ENCODE results near the gene LMBR1.

The LMBR1 gene

DNA sequence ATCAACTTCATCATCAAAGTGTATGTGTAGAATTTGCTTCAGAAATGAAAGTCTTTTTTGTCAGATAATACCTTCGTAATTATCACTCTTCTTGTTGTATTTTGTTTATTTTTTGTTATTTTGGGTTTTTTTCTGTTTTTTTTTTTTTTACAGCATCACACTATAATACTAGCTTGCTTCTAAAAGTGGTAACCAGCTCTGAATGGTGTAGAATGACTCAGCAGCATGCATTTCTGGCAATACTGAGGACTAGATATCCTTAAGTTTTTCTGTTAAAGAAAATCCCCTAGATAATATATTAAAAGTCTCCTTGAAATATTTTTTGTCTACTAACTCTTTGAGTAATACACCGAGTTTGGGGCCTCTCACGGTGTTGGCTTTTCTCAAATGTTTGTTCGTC is 109.1 kb downstream of the LMBR1 start:
- Histone ChIP-seq H3K9ac (ENCODE audit: low read depth, low read length) (no peak overlapping the region), H3K4me1 (ENCODE audit: insufficient read depth, low read length) (peaks cover 3% of the 10 kb centered on the region; the same call in 1 of the 2 replicates), H3K36me3 (ENCODE audit: insufficient read depth, low read length) (no peaks in the 10 kb centered on the region; the same call in 1 of the 2 replicates), H3K9me3 (ENCODE audit: control insufficient read depth, insufficient read depth, low read length) (no peaks in the 10 kb centered on the region)

DNA sequence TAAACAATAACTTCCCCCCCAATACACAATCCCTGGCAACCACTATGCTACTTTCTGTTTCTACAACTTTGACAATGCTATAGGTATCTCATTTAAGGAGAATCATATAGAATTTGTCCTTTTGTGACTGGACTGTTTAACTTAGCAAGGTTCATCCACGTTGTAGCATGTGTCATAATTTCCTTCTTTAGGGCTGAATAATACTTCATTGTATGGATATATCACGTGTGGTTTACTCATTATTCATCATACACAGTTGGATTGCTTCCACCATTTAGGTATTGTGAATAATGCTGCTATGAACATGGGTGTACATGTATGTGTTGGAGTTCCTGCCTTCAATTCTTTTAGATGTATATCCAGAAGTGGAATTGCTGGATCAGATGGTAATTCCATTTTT is 111.0 kb downstream of the LMBR1 start:
- no peak overlapping the region for H3K9ac ChIP-seq (ENCODE audit: low read depth, low read length)
- H3K36me3 ChIP-seq (ENCODE audit: insufficient read depth, low read length), result no peaks in the 10 kb centered on the region; the same call in 1 of the 2 replicates
- H3K9me3 ChIP-seq (ENCODE audit: control insufficient read depth, insufficient read depth, low read length), result no peaks in the 10 kb centered on the region
- peaks cover 3% of the 10 kb centered on the region; the same call in 1 of the 2 replicates for H3K4me1 ChIP-seq (ENCODE audit: insufficient read depth, low read length)

DNA sequence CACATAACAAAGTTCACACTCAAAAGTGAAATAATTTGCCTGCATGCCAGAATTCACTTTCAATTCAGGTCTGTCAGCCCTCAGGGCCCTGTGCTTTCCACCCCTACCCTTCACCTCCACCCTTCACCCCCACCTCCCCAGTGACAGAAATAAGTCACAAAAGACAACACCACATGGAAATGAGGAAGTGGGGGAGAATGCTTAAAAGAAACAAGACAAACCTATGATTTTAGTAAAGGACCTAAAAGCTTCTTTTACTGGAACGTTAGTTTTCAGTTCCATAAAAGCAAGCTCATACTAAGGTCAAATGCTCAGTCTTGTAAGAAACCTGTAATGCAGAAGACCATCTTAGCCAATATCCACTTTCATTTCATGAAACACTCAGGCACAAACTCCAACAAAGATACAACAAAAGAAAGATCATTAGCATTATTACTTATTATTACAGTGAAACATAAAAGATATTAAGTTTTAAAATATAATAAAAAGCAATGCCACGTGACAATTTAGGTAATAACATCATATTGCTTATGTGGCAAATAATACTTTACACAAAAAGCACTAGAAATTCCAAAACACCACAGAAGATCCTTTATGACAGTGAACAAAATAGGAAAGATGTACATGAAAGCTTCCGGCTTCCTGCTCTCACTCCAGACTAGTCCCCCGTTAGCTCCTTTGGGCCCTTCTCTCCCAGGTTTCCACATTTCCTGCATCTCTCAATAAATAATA is 112.1 kb downstream of the LMBR1 start:
- Histone ChIP-seq H3K9me3 (ENCODE audit: control insufficient read depth, insufficient read depth, low read length) (no peaks in the 10 kb centered on the region), H3K4me1 (ENCODE audit: insufficient read depth, low read length) (peaks cover 3% of the 10 kb centered on the region; the same call in 1 of the 2 replicates), H3K9ac (ENCODE audit: low read depth, low read length) (no peak overlapping the region), H3K36me3 (ENCODE audit: insufficient read depth, low read length) (no peaks in the 10 kb centered on the region; the same call in 1 of the 2 replicates)

DNA sequence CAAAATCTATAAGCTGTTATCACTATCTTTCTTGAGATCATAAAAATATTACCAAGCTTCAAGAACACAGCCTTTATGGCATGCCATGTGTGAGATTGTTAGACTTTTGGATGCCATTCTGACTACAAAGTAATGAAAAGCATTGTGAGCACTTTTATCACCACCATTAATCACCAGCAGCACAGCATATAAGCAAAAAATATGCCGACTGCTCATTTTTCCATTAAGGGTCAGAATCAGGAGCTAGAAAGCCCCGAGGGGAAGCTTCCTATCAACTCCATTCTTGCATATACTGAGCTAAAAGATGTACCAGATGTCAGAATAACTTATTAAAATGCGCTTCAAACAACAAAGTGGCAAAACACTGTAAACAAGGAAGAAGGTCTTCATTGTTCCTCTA is 114.3 kb downstream of the LMBR1 start:
- Histone ChIP-seq H3K4me1 (ENCODE audit: insufficient read depth, low read length) (peaks cover 3% of the 10 kb centered on the region; the same call in 1 of the 2 replicates), H3K9ac (ENCODE audit: low read depth, low read length) (no peak overlapping the region), H3K36me3 (ENCODE audit: insufficient read depth, low read length) (no peaks in the 10 kb centered on the region; the same call in 1 of the 2 replicates), H3K9me3 (ENCODE audit: control insufficient read depth, insufficient read depth, low read length) (no peaks in the 10 kb centered on the region)

DNA sequence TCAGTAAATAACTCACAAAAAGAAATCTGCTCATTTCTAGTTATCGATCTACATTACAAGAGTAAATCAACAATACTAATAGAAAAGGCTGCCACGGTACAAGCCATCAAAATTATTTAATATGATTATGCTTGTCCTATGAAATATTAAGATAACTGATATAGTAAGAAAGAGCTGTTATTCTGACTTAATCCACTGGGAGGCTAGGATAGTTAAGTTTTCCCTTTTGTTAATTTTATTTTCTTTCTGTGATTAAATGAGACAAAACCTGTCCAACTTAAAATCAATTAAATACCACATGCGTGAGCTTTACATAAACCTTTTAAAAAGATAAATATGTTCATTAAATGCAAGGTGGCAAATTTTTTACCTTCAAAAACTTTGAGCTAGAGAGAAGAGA is 114.8 kb downstream of the LMBR1 start:
- H3K4me1 ChIP-seq (ENCODE audit: insufficient read depth, low read length), result peaks cover 3% of the 10 kb centered on the region; the same call in 1 of the 2 replicates
- no peak overlapping the region for H3K9ac ChIP-seq (ENCODE audit: low read depth, low read length)
- no peaks in the 10 kb centered on the region for H3K36me3 ChIP-seq (ENCODE audit: insufficient read depth, low read length)
- no peaks in the 10 kb centered on the region for H3K9me3 ChIP-seq (ENCODE audit: control insufficient read depth, insufficient read depth, low read length)

DNA sequence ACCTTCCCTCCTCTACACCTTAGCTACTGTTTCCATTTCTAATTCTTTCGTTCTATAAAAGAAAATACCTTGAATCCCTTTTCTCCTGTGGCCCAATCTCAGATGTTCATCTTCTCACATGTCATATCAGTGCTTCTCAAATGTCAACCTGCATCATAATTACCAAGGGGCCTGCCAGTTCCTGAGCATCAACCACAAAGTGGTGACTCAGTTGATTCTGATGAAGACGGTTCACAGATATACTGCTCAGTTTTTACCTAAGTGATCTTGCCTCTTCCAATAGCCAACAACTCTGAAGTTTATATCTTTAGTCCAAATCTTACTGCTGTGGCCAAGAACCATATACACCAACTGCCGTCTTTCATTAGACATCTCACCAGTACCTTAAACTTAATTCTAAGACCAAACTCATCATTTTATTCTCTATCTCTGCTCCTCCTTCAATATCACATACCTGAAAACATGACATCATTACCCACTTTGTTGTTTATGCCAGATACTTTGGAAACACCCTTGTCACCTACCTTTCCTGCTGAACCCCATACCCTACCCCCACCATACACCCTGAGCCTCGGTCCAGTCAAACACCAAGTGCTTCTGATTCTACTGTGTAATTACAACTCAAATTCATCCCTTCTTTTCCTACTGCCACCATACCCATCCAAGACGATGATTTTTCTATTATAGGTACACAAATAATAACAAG is 115.5 kb downstream of the LMBR1 start:
- H3K4me1 ChIP-seq (ENCODE audit: insufficient read depth, low read length), result peaks cover 3% of the 10 kb centered on the region; the same call in 1 of the 2 replicates
- H3K36me3 ChIP-seq (ENCODE audit: insufficient read depth, low read length), result no peaks in the 10 kb centered on the region
- no peaks in the 10 kb centered on the region for H3K9me3 ChIP-seq (ENCODE audit: control insufficient read depth, insufficient read depth, low read length)
- H3K9ac ChIP-seq (ENCODE audit: low read depth, low read length), result no peak overlapping the region

DNA sequence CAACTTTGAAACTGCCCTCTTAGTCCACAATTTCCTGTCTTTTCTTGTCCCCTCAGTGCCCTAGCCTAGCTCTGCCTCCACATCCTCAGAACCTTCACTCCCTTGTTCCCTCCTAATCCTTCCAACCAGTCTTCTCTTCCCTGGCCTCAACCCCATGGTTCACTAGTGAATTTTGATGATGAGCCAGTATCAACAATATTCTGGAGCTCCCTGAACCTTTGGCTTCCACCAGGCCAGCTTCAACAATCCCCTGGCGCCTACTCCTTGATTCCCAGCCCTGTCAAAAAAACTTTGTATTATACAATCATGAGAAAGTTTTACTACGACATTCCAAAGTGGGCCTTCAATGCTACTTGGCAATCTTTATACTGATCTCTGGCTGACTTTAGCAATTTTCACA is 116.5 kb downstream of the LMBR1 start:
- Histone ChIP-seq H3K9ac (ENCODE audit: low read depth, low read length) (no peak overlapping the region), H3K36me3 (ENCODE audit: insufficient read depth, low read length) (no peaks in the 10 kb centered on the region), H3K9me3 (ENCODE audit: control insufficient read depth, insufficient read depth, low read length) (no peaks in the 10 kb centered on the region)

DNA sequence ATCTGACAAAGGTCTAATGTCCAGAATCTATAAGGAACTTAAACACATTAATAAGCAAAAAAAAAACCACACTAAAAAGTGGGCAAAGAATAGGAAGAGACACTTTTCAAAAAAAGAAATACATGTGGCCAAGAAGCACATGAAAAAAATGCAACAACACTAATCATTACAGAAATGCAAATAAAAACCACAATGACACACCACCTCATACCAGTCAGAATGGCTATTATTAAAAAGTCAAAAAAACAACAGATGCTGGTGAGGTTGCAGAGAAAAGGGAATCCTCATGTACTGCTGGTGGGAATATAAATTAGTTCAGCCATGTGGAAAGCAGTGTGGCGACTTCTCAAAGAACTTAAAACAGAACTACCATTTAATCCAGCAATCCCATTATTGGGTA is 119.0 kb downstream of the LMBR1 start:
- no peaks in the 10 kb centered on the region for H3K36me3 ChIP-seq (ENCODE audit: insufficient read depth, low read length)
- H3K9ac ChIP-seq (ENCODE audit: low read depth, low read length), result no peak overlapping the region
- H3K4me1 ChIP-seq (ENCODE audit: insufficient read depth, low read length), result peaks cover 6% of the 10 kb centered on the region
- H3K9me3 ChIP-seq (ENCODE audit: control insufficient read depth, insufficient read depth, low read length), result no peaks in the 10 kb centered on the region

More for the DNA sequence above, 116.5 kb downstream of the LMBR1 start:
- peaks cover 3% of the 10 kb centered on the region; the same call in 1 of the 2 replicates for H3K4me1 ChIP-seq (ENCODE audit: insufficient read depth, low read length)

DNA sequence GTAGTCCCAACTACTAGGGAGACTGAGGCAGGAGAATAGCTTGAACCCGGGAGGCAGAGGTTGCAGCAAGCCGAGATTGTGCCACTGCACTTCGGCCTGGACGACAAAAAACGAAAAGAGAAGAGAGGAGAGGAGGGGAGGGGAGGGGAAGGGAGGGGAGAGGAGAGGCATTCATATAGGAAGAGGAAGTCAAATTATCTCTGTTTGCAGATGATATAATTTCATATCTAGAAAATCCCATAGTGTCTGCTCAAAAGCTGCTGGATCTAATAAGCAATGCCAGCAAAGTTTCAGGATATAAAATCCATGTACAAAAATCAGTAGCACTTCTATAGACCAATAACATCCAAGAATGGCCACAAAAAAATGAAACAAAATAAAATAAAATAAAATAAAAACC is 120.3 kb downstream of the LMBR1 start:
- Histone ChIP-seq H3K9me3 (ENCODE audit: control insufficient read depth, insufficient read depth, low read length) (no peaks in the 10 kb centered on the region), H3K9ac (ENCODE audit: low read depth, low read length) (no peak overlapping the region), H3K36me3 (ENCODE audit: insufficient read depth, low read length) (no peaks in the 10 kb centered on the region), H3K4me1 (ENCODE audit: insufficient read depth, low read length) (peaks cover 7% of the 10 kb centered on the region)

DNA sequence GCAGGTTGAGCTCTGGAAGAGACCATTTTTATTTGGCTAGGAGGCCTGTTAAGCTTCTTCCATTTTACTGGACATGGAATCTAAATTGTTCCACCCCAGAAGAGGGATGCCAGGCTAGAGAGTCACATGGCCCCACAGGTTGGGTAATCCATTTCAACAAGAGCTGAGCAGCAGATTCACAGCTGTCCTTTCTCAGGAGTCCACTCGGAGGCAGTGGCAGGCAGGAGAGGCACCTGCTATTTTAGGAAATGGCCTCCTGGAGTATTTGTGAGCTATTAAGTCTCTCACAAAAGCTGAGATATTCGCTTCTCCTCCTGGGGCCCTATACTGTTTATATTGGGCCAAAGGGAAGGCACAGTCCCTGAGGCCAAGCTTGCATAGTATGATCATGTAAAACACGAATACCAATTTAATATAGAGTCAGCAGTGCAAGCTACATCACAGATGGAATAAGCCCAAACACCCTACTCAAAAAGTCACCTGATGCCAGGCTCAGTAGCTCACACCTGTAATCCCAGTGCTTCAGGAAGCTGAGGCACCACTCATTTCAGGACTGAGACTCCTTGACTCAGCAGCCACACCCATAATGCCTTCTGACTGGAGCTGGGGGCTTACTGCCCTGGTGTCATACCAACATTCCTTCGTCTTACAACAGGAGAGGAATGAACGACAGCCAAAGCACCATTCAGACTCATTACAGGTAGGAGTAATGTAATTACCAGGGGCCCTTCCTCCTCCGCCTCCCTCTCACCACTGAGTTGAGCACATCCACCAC is 124.1 kb downstream of the LMBR1 start:
- Histone ChIP-seq H3K36me3 (ENCODE audit: insufficient read depth, low read length) (no peaks in the 10 kb centered on the region), H3K9me3 (ENCODE audit: control insufficient read depth, insufficient read depth, low read length) (no peaks in the 10 kb centered on the region), H3K9ac (ENCODE audit: low read depth, low read length) (no peak overlapping the region), H3K4me1 (ENCODE audit: insufficient read depth, low read length) (peaks cover 7% of the 10 kb centered on the region)

DNA sequence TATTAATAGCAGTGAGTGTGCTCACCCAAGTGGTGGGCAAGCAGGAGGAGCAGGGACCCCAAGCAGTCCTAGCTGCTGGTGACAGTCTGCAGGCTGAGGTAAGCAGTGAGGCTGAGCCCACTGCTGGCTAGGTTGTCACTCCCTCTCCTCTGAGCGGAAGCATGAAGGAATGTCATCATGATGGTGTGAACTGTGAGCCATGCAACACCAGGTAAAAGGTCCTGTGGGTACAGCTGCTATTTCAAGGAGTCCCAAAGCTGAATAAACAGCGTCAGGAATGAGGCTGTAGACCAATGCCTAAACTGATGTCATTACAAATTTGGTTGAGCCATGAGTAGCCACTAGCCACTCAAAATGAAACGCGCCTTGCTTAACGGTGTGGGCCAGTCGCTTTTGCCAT is 126.3 kb downstream of the LMBR1 start:
- Histone ChIP-seq H3K4me1 (ENCODE audit: insufficient read depth, low read length) (peaks cover 7% of the 10 kb centered on the region), H3K36me3 (ENCODE audit: insufficient read depth, low read length) (no peaks in the 10 kb centered on the region), H3K9me3 (ENCODE audit: control insufficient read depth, insufficient read depth, low read length) (no peaks in the 10 kb centered on the region)

DNA sequence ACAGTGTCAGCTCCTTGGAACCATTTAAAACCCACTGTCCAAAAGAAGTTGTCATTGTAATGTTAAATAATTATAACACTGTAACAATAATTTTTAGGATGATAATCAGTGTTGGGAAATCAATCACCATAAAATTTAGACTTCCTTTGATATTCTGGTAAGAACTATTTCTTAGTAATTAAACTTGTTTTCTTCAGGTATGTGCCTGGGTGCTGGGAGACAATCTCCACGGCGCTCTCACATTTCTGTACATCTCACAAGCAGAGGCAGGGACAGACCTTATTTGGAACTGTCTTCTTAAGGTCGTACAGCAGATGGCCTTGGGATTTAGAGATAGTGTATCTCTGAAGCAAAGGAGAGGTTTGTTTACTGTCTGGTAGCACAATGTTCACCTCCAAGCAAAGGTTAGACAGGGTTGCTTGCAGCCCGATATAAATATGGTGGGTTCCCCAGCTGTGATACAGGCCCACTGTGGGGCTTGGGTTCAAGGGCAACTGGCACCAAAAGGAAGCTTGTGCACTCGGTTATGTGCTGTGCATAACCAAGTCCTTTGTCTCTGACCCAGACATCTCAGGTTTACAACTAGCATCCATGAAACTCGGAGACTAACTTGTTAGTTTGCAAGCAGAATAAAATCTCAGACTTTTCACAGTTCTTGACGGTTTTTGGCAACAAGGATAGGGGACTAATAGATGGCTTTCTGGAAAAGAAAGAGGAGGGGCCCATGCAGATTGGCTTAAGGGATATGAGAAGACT is 126.9 kb downstream of the LMBR1 start:
- Histone ChIP-seq H3K9ac (ENCODE audit: low read depth, low read length) (no peak overlapping the region), H3K4me1 (ENCODE audit: insufficient read depth, low read length) (peaks cover 7% of the 10 kb centered on the region), H3K36me3 (ENCODE audit: insufficient read depth, low read length) (no peaks in the 10 kb centered on the region), H3K9me3 (ENCODE audit: control insufficient read depth, insufficient read depth, low read length) (no peaks in the 10 kb centered on the region)

More for the DNA sequence above, 126.3 kb downstream of the LMBR1 start:
- no peak overlapping the region for H3K9ac ChIP-seq (ENCODE audit: low read depth, low read length)

DNA sequence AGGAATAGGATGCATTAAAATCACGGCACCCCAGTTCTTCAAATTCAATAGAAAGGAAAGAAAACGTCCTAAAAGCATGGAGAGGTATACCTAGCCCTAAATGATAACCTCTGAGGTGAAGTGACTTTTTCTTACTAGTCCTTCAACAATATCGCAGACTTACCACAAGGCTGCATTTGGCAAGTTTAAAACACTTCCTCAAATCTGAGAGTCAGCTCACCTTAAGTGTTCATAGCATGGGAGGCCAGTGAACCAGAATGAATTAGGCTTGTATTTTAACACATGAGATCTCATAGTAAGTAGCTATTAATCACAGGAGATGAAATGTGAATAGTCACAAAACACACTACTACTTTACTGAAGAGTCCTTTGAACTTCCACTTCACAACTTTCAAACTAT is 128.2 kb downstream of the LMBR1 start:
- no peaks in the 10 kb centered on the region for H3K36me3 ChIP-seq (ENCODE audit: insufficient read depth, low read length)
- no peak overlapping the region for H3K9ac ChIP-seq (ENCODE audit: low read depth, low read length)
- peaks cover 1% of the 10 kb centered on the region; the same call in 1 of the 2 replicates for H3K9me3 ChIP-seq (ENCODE audit: control insufficient read depth, insufficient read depth, low read length)
- H3K4me1 ChIP-seq (ENCODE audit: insufficient read depth, low read length), result peaks cover 7% of the 10 kb centered on the region
